HG02759 (cell line): ENCODE results near the gene SPATS2L.

Experiments used
- ATAC-seq: cut with Tn5 transposase; IDR thresholded peaks from one replicate; pipeline ENCODE4 v1.9.1; 2021; ENCODE audit warnings: mild to moderate bottlenecking, moderate library complexity; ENCODE audit not compliant: unreplicated experiment

The SPATS2L gene

GRCh38 chr2:200367155-200367554 is 60.7 kb downstream of the SPATS2L start:
- no peak for ATAC-seq

- no peak for ATAC-seq
Observed at GRCh38 chr2:200369886-200370285, 63.4 kb downstream of the SPATS2L start.

GRCh38 chr2:200373231-200373630 is 66.7 kb downstream of the SPATS2L start:
- peak; percentile 38 for ATAC-seq

- peak; percentile 90 for ATAC-seq
Observed at GRCh38 chr2:200373973-200374416, 67.5 kb downstream of the SPATS2L start.

- ATAC-seq = no peak
Observed at GRCh38 chr2:200376513-200377354, 70.2 kb downstream of the SPATS2L start.

- ATAC-seq = no peak
Observed at GRCh38 chr2:200377355-200378336, 71.2 kb downstream of the SPATS2L start.

GRCh38 chr2:200378652-200379290 is 72.3 kb downstream of the SPATS2L start:
- ATAC-seq = no peak

- no peak for ATAC-seq
Observed at GRCh38 chr2:200379481-200380090, 73.1 kb downstream of the SPATS2L start.

- ATAC-seq = no peak
Observed at GRCh38 chr2:200380091-200380561, 73.6 kb downstream of the SPATS2L start.

- no peak for ATAC-seq
Observed at GRCh38 chr2:200380833-200381542, 74.5 kb downstream of the SPATS2L start.

- no peak for ATAC-seq
Observed at GRCh38 chr2:200382874-200383273, 76.4 kb downstream of the SPATS2L start.

- peak; percentile 61 for ATAC-seq
Observed at GRCh38 chr2:200383380-200384110, 77.1 kb downstream of the SPATS2L start.

- ATAC-seq = no peak
Observed at GRCh38 chr2:200385063-200385635, 78.7 kb downstream of the SPATS2L start.

GRCh38 chr2:200393191-200393590 is 86.7 kb downstream of the SPATS2L start:
- no peak for ATAC-seq

- ATAC-seq = no peak
Observed at GRCh38 chr2:200394045-200394444, 87.6 kb downstream of the SPATS2L start.

- ATAC-seq = no peak
Observed at GRCh38 chr2:200396781-200397242, 90.3 kb downstream of the SPATS2L start.

- no peak for ATAC-seq
Observed at GRCh38 chr2:200397785-200398184, 91.3 kb downstream of the SPATS2L start.

- peak; percentile 55 for ATAC-seq
Observed at GRCh38 chr2:200399046-200399445, 92.6 kb downstream of the SPATS2L start.

GRCh38 chr2:200399636-200400035 is 93.1 kb downstream of the SPATS2L start:
- ATAC-seq = no peak
